ENCODE results near the gene RNF150.
"Not testable (repeated sequence)": the region's sequence is repeated elsewhere in the genome, so short reads cannot be mapped to it uniquely, and the experiment has no call there.

RNF150 gene

DNA sequence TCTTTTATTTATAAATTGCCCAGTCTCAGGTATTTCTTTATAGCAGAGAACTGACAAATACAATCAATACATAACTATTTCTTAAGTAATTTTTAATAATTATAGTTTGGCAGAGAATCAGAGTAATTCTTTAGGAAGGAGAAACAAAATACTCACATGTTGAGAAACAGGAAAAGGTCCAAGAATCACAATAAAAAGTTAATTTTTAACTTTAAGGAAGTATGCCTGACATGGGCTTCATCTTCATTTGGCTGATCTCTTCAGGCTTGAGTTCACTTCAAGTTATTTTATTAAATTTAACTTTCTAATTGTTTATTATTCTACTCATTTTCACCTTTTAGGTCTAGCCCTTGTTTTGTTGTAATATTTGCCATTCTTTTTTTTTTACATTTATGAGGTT is 36.1 kb upstream of the RNF150 start:
- no peak for DNase-seq (ENCODE audit: low read depth)
- H3K4me3 ChIP-seq (ENCODE audit: low read length): no peak overlapping the region
- TF ChIP-seq, protein P1, sequence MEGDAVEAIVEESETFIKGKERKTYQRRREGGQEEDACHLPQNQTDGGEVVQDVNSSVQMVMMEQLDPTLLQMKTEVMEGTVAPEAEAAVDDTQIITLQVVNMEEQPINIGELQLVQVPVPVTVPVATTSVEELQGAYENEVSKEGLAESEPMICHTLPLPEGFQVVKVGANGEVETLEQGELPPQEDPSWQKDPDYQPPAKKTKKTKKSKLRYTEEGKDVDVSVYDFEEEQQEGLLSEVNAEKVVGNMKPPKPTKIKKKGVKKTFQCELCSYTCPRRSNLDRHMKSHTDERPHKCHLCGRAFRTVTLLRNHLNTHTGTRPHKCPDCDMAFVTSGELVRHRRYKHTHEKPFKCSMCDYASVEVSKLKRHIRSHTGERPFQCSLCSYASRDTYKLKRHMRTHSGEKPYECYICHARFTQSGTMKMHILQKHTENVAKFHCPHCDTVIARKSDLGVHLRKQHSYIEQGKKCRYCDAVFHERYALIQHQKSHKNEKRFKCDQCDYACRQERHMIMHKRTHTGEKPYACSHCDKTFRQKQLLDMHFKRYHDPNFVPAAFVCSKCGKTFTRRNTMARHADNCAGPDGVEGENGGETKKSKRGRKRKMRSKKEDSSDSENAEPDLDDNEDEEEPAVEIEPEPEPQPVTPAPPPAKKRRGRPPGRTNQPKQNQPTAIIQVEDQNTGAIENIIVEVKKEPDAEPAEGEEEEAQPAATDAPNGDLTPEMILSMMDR (conservative IDR thresholded peaks at IDR 0.05; ENCODE audit: low read length): no peak

DNA sequence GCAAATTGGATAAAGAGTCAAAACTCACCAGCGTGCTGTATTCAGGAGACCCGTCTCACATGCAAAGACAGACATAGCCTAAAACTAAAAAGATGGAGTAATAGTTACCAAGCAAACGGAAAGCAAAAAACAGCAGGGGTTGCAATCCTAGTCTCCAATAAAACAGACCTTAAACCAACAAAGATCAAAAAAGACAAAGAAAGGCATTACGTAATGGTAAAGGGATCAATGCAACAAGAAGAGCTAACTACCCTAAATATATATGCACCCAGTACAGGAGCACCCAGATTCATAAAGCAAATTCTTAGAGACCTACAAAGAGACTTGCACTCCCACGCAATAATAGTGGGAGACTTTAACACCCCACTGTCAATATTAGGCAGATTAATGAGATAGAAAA is 31.7 kb upstream of the RNF150 start:
- not testable (repeated sequence) for DNase-seq (ENCODE audit: low read depth); H3K4me3 ChIP-seq (ENCODE audit: low read length)

DNA sequence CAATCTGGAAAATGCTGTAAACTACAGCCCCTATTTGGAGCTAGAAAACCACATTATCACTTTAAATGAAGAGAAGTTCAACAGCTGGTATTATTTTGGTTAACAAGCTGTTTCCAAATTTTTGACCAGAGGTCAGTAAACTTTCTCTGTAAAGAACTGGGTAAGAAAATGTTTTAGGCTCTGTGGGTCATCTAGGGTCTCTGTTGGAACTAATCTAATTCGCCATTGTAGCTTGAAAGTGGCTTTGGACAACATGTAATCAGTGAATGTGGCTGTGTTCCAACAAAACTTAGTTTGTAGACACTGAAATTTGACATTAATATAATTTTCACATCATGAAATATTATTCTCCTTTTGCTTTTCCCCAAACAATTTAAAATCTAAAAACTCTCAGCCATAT is 25.8 kb upstream of the RNF150 start:
- DNase-seq (ENCODE audit: low read depth): no peak
- TF ChIP-seq, protein P1 (conservative IDR thresholded peaks at IDR 0.05; ENCODE audit: low read length): no peak
- H3K4me3 ChIP-seq (ENCODE audit: low read length): no peak overlapping the region

DNA sequence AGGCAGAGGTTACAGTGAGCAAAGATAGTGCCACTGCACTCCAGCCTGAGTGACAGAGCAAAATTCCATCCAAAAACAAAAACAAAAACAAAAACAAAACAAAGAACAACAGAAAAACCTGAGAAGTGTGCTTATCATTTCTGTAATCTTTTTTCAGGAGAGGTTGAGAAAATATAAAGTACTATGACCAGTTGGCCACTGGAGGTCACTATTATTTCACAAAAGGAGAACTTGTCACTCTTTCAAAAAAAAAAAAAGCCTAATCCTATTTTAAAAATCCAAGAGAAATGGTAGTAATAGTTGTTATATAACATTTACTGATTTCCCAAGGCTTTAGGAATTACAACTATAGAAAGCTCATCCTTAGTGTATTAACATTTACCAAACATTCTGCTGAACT is 24.9 kb upstream of the RNF150 start:
- H3K4me3 ChIP-seq (ENCODE audit: low read length): no peak overlapping the region
- TF ChIP-seq, protein P1 (conservative IDR thresholded peaks at IDR 0.05; ENCODE audit: low read length): peak; percentile 60
- peak; percentile 56 for DNase-seq (ENCODE audit: low read depth)

DNA sequence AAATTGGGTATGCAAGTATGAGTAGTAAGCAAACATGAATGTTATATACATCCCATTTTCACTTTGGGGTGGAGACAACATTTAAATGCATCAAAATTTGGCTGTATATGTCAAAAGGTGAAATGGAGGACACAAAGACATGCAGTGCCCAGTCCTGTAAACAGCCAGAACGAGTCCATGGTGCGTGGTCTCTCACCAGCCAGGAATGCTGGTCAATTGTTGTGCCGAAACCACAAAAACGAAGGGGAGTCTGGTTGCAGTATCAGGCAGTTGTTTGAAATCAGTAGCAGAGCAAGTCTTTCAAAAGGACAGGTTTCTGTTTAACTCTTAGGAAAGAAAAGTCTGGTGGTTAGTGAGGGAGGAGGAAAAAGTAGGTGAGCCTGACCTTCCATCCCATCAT is 22.3 kb upstream of the RNF150 start:
- TF ChIP-seq, protein P1 (conservative IDR thresholded peaks at IDR 0.05; ENCODE audit: low read length): no peak
- no peak overlapping the region for H3K4me3 ChIP-seq (ENCODE audit: low read length)
- no peak for DNase-seq (ENCODE audit: low read depth)

DNA sequence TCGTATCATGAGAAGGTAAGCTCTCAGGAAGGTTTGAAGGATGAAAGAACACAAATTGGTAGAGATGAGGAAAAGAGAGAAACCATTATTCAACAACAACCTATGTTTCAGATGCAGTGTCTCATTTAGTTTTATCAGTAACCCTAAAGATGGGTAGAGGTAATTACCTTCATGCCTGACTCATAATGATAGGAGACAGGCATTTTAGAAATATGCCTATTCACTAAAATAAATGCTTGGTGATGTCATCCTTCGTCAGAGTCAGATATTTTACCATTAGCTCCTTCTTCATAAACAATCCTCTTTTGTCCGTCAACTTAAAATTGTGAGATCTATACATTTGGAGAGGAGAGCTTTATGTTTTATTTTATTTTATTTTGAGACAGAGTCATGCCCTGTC is 21.5 kb upstream of the RNF150 start:
- H3K4me3 ChIP-seq (ENCODE audit: low read length): no peak overlapping the region
- DNase-seq (ENCODE audit: low read depth): no peak
- TF ChIP-seq, protein P1 (conservative IDR thresholded peaks at IDR 0.05; ENCODE audit: low read length): no peak

DNA sequence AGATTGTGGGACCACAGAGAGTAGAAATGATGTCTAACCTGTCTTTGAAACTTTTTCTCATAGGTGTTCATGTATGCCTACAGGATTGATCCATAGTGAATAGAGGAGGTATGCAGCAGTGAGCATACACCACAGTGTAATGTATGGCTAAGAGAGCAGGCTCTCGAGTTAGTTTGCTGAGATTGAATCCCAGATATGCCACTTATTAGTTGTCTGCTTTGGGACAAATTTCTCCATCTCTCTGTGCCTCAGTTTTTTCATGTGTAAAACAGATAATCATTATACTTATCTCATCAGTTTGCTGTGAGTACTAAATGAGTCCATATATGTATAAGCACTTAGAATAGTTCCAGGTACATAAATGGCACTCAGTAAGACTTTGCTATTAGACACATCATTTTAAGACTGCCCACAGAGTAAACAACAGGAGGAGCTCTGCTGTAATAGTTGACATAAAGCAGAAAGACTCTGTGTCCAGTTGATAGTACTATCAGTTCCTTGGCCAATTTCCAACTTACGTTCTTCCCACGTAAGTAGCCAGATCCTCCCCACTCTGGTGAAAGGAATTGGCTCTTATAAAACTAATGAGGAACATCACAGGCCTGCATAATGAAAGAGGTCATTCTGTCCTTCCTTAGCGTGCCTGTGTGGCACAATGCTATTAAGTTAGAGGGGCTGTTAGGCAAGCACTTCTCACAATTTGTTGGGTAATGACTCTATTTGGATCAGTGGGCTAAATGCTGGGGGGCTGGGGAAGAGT is 20.7 kb upstream of the RNF150 start:
- DNase-seq (ENCODE audit: low read depth): no peak
- TF ChIP-seq, protein P1 (conservative IDR thresholded peaks at IDR 0.05; ENCODE audit: low read length): no peak
- H3K4me3 ChIP-seq (ENCODE audit: low read length): no peak overlapping the region

Data from AG10803 (cell line).